ENCODE data around the gene RNF40.

The RNF40 gene

GRCh38 chr16:30780549-30780948 lies 18.4 kb downstream of the RNF40 start:
- no peak for DNase-seq (ENCODE audit: low read depth)
- TF ChIP-seq CTCF (IDR thresholded peaks at IDR 0.05; ENCODE audit: control insufficient read depth, insufficient read depth, low read depth, low read length, missing control alignments) = no peak
- H3K4me3 ChIP-seq (ENCODE audit: control insufficient read depth, low read depth, low read length) = no peak overlapping the region

- H3K4me3 ChIP-seq (ENCODE audit: control insufficient read depth, low read depth, low read length) = no peak overlapping the region
- no peak for DNase-seq (ENCODE audit: low read depth)
- TF ChIP-seq CTCF (IDR thresholded peaks at IDR 0.05; ENCODE audit: control insufficient read depth, insufficient read depth, low read depth, low read length, missing control alignments) = no peak
Observed at GRCh38 chr16:30782486-30783279, 20.6 kb downstream of the RNF40 start.

- no peak overlapping the region for H3K4me3 ChIP-seq (ENCODE audit: control insufficient read depth, low read depth, low read length)
- TF ChIP-seq CTCF (IDR thresholded peaks at IDR 0.05; ENCODE audit: control insufficient read depth, insufficient read depth, low read depth, low read length, missing control alignments) = no peak
- no peak for DNase-seq (ENCODE audit: low read depth)
Observed at GRCh38 chr16:30783280-30784109, 21.4 kb downstream of the RNF40 start.

- TF ChIP-seq CTCF (IDR thresholded peaks at IDR 0.05; ENCODE audit: control insufficient read depth, insufficient read depth, low read depth, low read length, missing control alignments) = no peak
- DNase-seq (ENCODE audit: low read depth) = no peak
- no peak overlapping the region for H3K4me3 ChIP-seq (ENCODE audit: control insufficient read depth, low read depth, low read length)
Observed at GRCh38 chr16:30784215-30784614, 22.1 kb downstream of the RNF40 start.

GRCh38 chr16:30785126-30786106 lies 23.3 kb downstream of the RNF40 start:
- no peak for DNase-seq (ENCODE audit: low read depth)
- H3K4me3 ChIP-seq (ENCODE audit: control insufficient read depth, low read depth, low read length) = peak overlapping the region; percentile 91
- TF ChIP-seq CTCF (IDR thresholded peaks at IDR 0.05; ENCODE audit: control insufficient read depth, insufficient read depth, low read depth, low read length, missing control alignments) = no peak
